Psoas muscle (tissue), 8 donors: ENCODE measurements around the gene BRF1. TPM values are rescaled to one million over a fixed set of nuclear protein-coding genes. Genes with fewer than 3 reads are reported as not detected.
A peak's percentile ranks its signal among the peaks of the same experiment; 100 is the strongest.

Experiments
- ATAC-seq, 4 donors: fragments of 200-7000 bp; cut with Tn5 transposase; one replicate each; pipeline ENCODE4 v1.9.1; 2020; ENCODE audit warnings: moderate library complexity in 3 of 4, mild to moderate bottlenecking in 2 of 4
- DNase-seq, 2 donors: peaks; one replicate each; pipeline ENCODE4 v3.0.0-alpha.2; 2020
- H3K27ac ChIP-seq: fragments of 200-600 bp; one replicate; pipeline ENCODE4 v1.8.0; 2022
- H3K27me3 ChIP-seq, 3 donors: fragments of 200-600 bp in 1 of 3; one replicate each; pipeline versions ENCODE4 v1.6.1 to v1.8.0; 2013 to 2022; ENCODE audit warnings: low read length in 2 of 3, mild to moderate bottlenecking in 2 of 3, moderate library complexity in 1 of 3; ENCODE audit not compliant: insufficient read depth in 3 of 3
- H3K36me3 ChIP-seq, 2 donors: fragments of 200-600 bp in 1 of 2; one replicate each; pipeline versions ENCODE4 v1.6.1 to v1.8.0; 2013 to 2022; ENCODE audit warnings: low read depth in 1 of 2, mild to moderate bottlenecking in 1 of 2, moderate library complexity in 1 of 2; ENCODE audit not compliant: insufficient read depth in 1 of 2
- H3K4me1 ChIP-seq: fragments of 200-600 bp; one replicate; pipeline ENCODE4 v1.8.0; 2022
- H3K4me3 ChIP-seq: fragments of 200-600 bp; one replicate; pipeline ENCODE4 v1.8.0; 2022; ENCODE audit warnings: mild to moderate bottlenecking
- H3K9me3 ChIP-seq: fragments of 200-600 bp; one replicate; pipeline ENCODE4 v1.8.0; 2022
- CTCF ChIP-seq: fragments of 200-600 bp; IDR thresholded peaks from one replicate; pipeline ENCODE4 v1.8.0; 2022; ENCODE audit warnings: antibody characterized with exemption
- WGBS, 3 donors: extraction: QIAGEN DNeasy Blood & Tissue Kit; methylation state at CpG; one replicate each; pipeline versions ENCODE4 v1.1.6 to v1.1.7; 2013; 5-methylcytosine and 5-hydroxymethylcytosine counted together
- intact Hi-C, 2 donors: fragments of 100-400 bp; cut with DNase I; formaldehyde crosslinking; loops; one replicate each; pipeline versions ENCODE4 v1.11.0 to v1.14.2; 2022
- polyA plus RNA-seq, 3 donors: library from polyadenylated mRNA; stranded (reverse); fragments of 200-250 nt; gene quantifications; one replicate each; pipeline ENCODE4 v1.2.3, GENCODE V29; 2013
- total RNA-seq, 4 donors: library from RNA; stranded (reverse); fragmentation: NEBNext Ultra II Directional in 2 of 4; extraction: Animal tissue kit (Norgen Biotek cat#: 25700) in 2 of 4; gene quantifications; one replicate each; pipeline versions ENCODE4 v1.2.1 to v1.2.4, GENCODE V29; 2021 to 2023
- donor health status: healthy with polysubstance abuse.
- donor health status: DM: no; HTN: no; CAD: no; lungs with moderate emphysema.
- donor health status: Bipolar disorder and iron deficiency.
- donor health status: healthy.
- donor health status: DM: yes; HTN: yes; CAD: no.
- donor health status: DM: no; HTN: no; CAD: no.
- donor health status: DM: no; HTN: no; CAD: no.
- donor health status: DM: yes; HTN: yes; CAD: no.

The BRF1 gene
- total and polyA plus RNA-seq, 7 donors: 12.9 to 26.2 (median 17.1) TPM

- Histone ChIP-seq H3K27me3 (no peaks in the 10 kb centered on the region), H3K4me3 (no peak overlapping the region), H3K4me1 (peaks cover 5% of the 10 kb centered on the region), H3K9me3 (no peaks in the 10 kb centered on the region), H3K27ac (no peak overlapping the region), H3K36me3 (peaks cover 0 to 15% of the 10 kb centered on the region in 2 donors)
- ATAC-seq (peak; percentile 83 to 91 (median 90)), DNase-seq (no peak)
- 68 to 80% (median 68%) methylated on average over 21 of the region's 21 CpGs for WGBS, 3 donors
- intact Hi-C loops: loop anchor here in 1 of 2 donors (5.0 kb wide), 1 partner anchor 181 kb away; no protein-coding TSS in a partner anchor
- peak; percentile 19 for TF ChIP-seq CTCF
These were observed 32.8 kb downstream of the BRF1 start for GRCh38 chr14:105267820-105268548.

GRCh38 chr14:105261781-105262180, 39.0 kb downstream of the BRF1 start:
- Histone ChIP-seq H3K36me3 (peaks cover 0 to 14% of the 10 kb centered on the region in 2 donors), H3K27ac (no peak overlapping the region), H3K4me3 (no peak overlapping the region), H3K27me3 (no peaks in the 10 kb centered on the region), H3K9me3 (no peaks in the 10 kb centered on the region), H3K4me1 (peaks cover 26% of the 10 kb centered on the region)
- ATAC-seq (peak; percentile 36 to 64 (median 62)), DNase-seq (no peak)
- WGBS, 3 donors: 54 to 55% (median 54%) methylated on average over 16 to 20 of the region's 20 CpGs
- intact Hi-C loops: no loop called here
- no peak for TF ChIP-seq CTCF

- Histone ChIP-seq H3K27me3 (no peaks in the 10 kb centered on the region), H3K9me3 (no peaks in the 10 kb centered on the region), H3K4me3 (no peak overlapping the region), H3K27ac (no peak overlapping the region), H3K36me3 (peaks cover 0 to 12% of the 10 kb centered on the region in 2 donors), H3K4me1 (peaks cover 26% of the 10 kb centered on the region)
- no peak for TF ChIP-seq CTCF
- ATAC-seq (peak; percentile 50 to 69 (median 50)), DNase-seq (no peak)
- 57 to 74% (median 68%) methylated on average over 12 of the region's 12 CpGs for WGBS, 3 donors
- intact Hi-C loops: no loop called here
These were observed 39.8 kb downstream of the BRF1 start for GRCh38 chr14:105260959-105261358.

- Histone ChIP-seq H3K4me1 (peaks cover 44% of the 10 kb centered on the region), H3K27me3 (no peaks in the 10 kb centered on the region), H3K4me3 (no peak overlapping the region), H3K9me3 (no peaks in the 10 kb centered on the region), H3K27ac (no peak overlapping the region), H3K36me3 (peaks cover 0 to under 1% of the 10 kb centered on the region in 2 donors)
- intact Hi-C loops: no loop called here
- 93 to 94% (median 93%) methylated on average over 7 of the region's 7 CpGs for WGBS, 3 donors
- no peak for TF ChIP-seq CTCF
- no peak for DNase-seq
- no peak for ATAC-seq
These were observed 42.0 kb downstream of the BRF1 start for GRCh38 chr14:105258846-105259245.
